ENCODE results near the gene SCO2.

The SCO2 gene

GRCh38 chr22:50497093-50497492 lies 28.3 kb downstream of the SCO2 start:
- no peak overlapping the region for H3K4me3 ChIP-seq (replicated peaks; ENCODE audit: low read depth, low read length)
- H3K27me3 ChIP-seq (replicated peaks; ENCODE audit: control insufficient read depth, insufficient read depth, low read length), result no peaks in the 10 kb centered on the region
- TF ChIP-seq, protein P1, sequence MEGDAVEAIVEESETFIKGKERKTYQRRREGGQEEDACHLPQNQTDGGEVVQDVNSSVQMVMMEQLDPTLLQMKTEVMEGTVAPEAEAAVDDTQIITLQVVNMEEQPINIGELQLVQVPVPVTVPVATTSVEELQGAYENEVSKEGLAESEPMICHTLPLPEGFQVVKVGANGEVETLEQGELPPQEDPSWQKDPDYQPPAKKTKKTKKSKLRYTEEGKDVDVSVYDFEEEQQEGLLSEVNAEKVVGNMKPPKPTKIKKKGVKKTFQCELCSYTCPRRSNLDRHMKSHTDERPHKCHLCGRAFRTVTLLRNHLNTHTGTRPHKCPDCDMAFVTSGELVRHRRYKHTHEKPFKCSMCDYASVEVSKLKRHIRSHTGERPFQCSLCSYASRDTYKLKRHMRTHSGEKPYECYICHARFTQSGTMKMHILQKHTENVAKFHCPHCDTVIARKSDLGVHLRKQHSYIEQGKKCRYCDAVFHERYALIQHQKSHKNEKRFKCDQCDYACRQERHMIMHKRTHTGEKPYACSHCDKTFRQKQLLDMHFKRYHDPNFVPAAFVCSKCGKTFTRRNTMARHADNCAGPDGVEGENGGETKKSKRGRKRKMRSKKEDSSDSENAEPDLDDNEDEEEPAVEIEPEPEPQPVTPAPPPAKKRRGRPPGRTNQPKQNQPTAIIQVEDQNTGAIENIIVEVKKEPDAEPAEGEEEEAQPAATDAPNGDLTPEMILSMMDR (IDR thresholded peaks at IDR 0.05; ENCODE audit: insufficient read depth, low read length, poor library complexity, severe bottlenecking), result no peak
- H3K36me3 ChIP-seq (ENCODE audit: control insufficient read depth, insufficient read depth, low read length), result no peaks in the 10 kb centered on the region
- DNase-seq (ENCODE audit: extremely low read depth, insufficient read length), result no peak

- no peak overlapping the region for H3K4me3 ChIP-seq (replicated peaks; ENCODE audit: low read depth, low read length)
- DNase-seq (ENCODE audit: extremely low read depth, insufficient read length), result no peak
- no peaks in the 10 kb centered on the region for H3K27me3 ChIP-seq (replicated peaks; ENCODE audit: control insufficient read depth, insufficient read depth, low read length)
- TF ChIP-seq, protein P1 (IDR thresholded peaks at IDR 0.05; ENCODE audit: insufficient read depth, low read length, poor library complexity, severe bottlenecking), result no peak
- H3K36me3 ChIP-seq (ENCODE audit: control insufficient read depth, insufficient read depth, low read length), result no peaks in the 10 kb centered on the region
Observed at GRCh38 chr22:50490531-50491308, 34.7 kb downstream of the SCO2 start.

DNA sequence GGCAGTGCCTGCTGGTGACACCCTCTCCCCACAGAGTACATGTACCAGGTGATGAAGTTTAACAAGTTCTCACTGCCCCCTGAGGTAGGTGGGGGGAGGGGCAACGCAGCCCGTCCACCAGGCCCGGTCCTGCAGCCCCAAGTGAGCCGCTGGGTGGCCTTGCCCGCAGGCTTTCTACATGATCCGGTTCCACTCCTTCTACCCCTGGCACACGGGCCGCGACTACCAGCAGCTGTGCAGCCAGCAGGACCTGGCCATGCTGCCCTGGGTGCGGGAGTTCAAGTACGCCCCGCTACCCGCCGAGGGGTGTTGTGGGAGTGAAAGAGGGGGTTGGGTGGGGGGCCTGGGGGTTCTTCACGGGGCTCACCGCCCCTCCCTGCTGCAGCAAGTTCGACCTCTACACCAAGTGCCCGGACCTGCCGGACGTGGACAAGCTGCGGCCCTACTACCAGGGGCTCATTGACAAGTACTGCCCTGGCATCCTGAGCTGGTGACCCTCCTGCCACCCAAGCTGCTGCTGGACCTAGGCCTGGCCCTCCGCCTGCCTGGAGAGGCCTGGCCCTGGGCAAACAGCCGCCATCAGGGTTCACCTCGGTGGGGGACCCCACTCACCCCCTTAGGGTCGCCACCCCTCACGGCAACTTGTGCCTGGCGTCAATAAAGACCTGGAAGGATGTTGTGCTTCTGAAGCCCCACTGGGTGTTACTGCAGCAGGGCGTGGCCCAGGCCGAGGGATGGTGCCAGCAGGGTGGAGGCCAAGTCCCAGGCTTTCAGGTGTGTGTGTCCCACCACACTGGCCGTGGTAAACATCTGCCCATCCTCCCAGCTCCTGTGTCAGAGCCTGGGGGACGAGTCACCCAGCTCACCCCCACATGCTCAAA lies 35.8 kb downstream of the SCO2 start:
- no peaks in the 10 kb centered on the region for H3K36me3 ChIP-seq (ENCODE audit: control insufficient read depth, insufficient read depth, low read length)
- H3K27me3 ChIP-seq (replicated peaks; ENCODE audit: control insufficient read depth, insufficient read depth, low read length), result no peaks in the 10 kb centered on the region
- TF ChIP-seq, protein P1 (IDR thresholded peaks at IDR 0.05; ENCODE audit: insufficient read depth, low read length, poor library complexity, severe bottlenecking), result no peak
- no peak overlapping the region for H3K4me3 ChIP-seq (replicated peaks; ENCODE audit: low read depth, low read length)
- no peak for DNase-seq (ENCODE audit: extremely low read depth, insufficient read length)

DNA sequence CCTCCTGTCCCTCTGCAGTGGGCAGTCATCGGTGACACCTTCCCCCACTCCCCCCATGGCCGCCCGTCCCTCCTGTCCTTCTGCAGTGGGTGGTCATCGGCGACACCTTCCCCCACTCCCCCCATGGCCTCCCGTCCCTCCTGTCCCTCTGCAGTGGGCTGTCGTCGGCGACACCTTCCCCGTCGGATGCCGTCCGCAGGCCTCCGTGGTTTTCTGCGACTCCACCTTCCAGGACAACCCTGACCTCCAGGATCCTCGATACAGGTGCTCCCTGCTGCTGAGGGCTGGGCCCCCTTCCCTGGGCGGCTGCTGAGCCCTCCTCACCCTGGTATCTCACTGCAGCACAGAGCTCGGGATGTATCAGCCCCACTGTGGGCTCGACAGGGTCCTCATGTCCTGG lies 36.5 kb downstream of the SCO2 start:
- no peaks in the 10 kb centered on the region for H3K36me3 ChIP-seq (ENCODE audit: control insufficient read depth, insufficient read depth, low read length)
- no peak overlapping the region for H3K4me3 ChIP-seq (replicated peaks; ENCODE audit: low read depth, low read length)
- no peak for DNase-seq (ENCODE audit: extremely low read depth, insufficient read length)
- no peaks in the 10 kb centered on the region for H3K27me3 ChIP-seq (replicated peaks; ENCODE audit: control insufficient read depth, insufficient read depth, low read length)
- TF ChIP-seq, protein P1 (IDR thresholded peaks at IDR 0.05; ENCODE audit: insufficient read depth, low read length, poor library complexity, severe bottlenecking), result no peak

DNA sequence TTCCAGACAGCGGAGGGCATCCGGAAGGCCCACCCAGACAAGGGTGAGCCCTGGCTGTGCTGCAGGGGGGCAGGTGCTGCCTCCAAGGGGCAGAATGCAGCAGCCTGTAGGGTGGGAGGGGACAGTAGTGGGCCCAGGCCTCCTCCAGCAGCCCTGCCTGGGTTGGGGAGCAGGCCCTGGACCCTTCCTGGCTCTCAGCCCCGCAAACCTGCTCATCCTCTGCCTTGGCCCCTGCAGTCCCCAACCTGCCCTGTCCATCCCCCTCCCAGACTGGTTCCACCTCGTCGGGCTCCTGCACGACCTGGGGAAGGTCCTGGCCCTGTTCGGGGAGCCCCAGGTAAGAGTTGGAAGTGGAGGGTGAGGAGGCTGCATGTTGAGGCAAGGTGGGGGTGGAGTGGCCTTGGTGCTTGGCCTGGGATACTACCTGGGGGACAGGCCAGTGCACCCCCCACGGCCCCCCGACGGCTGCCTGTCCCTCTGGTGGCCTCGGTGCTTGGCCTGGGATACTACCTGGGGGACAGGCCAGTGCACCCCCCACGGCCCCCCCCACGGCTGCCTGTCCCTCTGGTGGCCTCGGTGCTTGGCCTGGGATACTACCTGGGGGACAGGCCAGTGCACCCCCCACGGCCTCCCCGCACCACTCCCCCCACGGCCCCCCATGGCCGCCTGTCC lies 37.3 kb downstream of the SCO2 start:
- Histone ChIP-seq H3K4me3 (replicated peaks; ENCODE audit: low read depth, low read length) (no peak overlapping the region), H3K27me3 (replicated peaks; ENCODE audit: control insufficient read depth, insufficient read depth, low read length) (no peaks in the 10 kb centered on the region), H3K36me3 (ENCODE audit: control insufficient read depth, insufficient read depth, low read length) (no peaks in the 10 kb centered on the region)
- no peak for DNase-seq (ENCODE audit: extremely low read depth, insufficient read length)
- TF ChIP-seq, protein P1 (IDR thresholded peaks at IDR 0.05; ENCODE audit: insufficient read depth, low read length, poor library complexity, severe bottlenecking), result no peak

Data from GM06990 (cell line).